ENCODE results near the gene KCNAB1.
A peak's percentile ranks its signal among the peaks of the same experiment; 100 is the strongest.

KCNAB1 gene

DNA sequence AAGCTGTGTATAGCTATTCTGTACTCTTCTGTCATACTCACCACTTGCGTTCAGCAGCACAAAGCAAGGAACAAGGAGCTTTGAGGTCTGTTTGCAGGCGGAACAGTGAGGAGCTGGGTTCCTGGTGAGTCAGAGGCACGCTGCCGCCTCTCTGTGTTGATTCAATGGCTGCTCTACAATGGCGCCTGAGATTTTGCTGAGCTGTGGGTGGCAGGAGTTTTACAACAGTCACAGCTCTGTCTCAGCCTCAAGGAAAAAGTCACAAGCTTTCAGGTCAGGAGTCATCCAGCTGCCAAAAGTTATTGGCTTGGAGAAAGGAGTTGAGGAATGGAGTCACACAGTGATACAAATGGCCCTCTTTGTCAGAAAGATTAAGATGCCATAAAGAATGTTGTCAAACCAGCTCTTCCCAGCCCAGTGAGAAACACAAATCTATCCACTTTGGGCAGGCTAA is 336.4 kb downstream of the KCNAB1 start:
- DNase-seq (no peak), ATAC-seq (peak; percentile 49)

DNA sequence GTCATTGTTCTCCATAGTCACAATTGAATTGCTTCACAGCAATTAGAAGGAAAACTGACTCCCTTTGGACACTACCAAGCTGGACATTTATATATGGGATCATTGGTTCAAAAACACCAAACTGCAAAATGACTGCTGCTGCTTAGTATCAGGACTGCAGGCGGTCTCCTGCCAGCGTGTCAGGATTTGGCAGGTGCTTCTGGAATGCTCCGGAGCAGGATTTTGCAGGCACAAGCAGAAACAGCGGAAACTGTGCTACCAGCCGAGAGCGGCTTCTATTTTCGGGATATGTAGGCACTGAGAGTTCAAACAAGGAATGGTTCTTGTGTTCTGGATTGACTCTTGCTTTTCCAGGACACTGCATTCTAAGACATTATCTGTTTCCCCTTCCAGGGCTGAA is 339.1 kb downstream of the KCNAB1 start:
- ATAC-seq (no peak), DNase-seq (no peak)

DNA sequence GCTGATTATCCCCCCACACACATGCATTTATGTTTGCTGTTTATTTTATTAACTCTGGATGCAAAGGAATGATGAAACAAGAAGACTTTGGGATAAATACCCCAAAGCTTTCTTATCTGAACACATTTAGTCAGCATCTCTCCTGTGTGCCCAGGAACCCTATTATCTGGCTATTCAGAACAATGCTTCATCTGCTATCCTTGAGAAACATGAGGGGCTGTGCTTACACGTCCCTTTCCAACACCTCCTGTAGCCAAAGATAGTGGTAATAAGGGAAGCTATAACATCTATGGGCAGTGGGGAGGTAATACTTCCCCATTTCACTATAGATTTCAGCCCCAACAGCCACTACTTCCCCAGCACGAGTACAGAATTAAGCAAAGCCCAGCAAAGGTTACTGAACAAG is 339.8 kb downstream of the KCNAB1 start:
- ATAC-seq: no peak
- DNase-seq: no peak

DNA sequence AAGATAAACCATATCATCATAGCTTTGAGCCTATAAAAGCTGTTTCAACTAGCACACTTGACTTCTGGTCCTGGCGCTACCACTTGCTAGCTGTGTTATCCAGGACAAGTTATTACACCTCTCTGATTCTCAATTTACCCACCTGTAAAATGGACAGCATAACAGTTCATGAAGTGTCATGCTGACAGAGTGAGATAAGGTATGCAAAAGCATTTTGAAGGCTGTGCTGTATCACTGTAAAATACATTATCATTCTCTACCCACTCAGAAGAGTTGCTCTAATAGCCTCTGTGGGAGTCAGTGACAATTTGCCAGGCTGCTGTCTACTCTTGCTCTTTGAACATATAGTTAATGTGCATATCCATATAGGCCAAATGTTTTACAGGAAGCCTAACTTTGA is 341.5 kb downstream of the KCNAB1 start:
- DNase-seq (no peak), ATAC-seq (no peak)

DNA sequence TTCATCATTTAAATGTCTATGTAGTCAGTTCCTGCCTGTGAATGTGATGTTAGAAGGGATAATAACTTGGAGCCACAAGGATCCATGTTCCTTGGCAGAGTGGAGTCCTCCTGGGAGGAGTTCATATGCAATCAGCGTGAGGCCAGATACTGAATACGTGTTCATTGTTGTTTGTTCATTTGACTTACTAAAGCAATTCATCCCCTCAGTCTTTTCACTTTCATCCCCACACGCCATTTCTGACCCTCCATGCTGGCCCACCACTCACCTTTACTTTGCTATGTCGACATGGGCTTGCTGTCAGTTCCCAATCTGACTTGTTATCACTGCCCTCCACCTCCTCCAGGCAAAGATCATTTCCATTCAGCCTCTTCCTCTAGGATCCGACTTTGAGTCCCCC is 342.7 kb downstream of the KCNAB1 start:
- no peak for ATAC-seq
- DNase-seq: no peak

DNA sequence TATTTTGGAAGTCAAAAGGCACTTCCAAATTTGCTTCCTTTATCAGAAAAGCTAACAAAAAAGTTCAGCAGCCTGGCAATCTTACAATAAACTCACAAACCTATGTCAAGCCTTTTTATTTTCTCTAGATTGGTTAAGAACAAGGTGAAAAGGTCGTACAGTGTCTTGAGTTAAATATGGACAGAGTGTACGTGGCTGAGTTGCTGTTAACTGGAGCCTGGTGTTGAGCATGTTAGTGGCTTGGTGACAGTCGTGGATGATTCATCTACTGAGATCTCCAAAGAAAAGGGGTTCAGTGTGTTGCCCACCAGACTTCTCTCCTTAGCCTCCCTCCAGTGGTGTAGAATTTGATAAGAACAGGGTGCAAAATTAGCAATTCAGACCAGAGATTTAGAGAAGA is 344.8 kb downstream of the KCNAB1 start:
- ATAC-seq (no peak), DNase-seq (no peak)

DNA sequence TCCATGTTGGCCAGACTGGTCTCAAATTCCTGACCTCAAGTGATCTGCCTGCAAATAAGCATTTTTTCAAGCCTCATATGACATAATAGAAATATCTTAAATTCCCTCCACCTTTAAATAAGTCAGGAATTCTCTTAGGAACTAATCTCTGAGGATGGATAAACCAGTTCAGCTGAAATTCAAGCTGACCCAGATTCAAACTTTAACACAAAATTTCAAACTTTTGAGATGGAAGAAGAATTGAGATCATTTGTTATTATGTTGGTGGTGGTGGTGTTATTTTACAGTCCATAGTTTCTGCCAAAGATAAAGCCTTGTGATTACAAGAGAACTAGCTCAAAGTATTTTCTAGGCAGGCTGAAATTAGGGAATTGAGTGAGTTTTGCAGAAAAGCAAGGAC is 349.1 kb downstream of the KCNAB1 start:
- ATAC-seq (no peak), DNase-seq (no peak)

DNA sequence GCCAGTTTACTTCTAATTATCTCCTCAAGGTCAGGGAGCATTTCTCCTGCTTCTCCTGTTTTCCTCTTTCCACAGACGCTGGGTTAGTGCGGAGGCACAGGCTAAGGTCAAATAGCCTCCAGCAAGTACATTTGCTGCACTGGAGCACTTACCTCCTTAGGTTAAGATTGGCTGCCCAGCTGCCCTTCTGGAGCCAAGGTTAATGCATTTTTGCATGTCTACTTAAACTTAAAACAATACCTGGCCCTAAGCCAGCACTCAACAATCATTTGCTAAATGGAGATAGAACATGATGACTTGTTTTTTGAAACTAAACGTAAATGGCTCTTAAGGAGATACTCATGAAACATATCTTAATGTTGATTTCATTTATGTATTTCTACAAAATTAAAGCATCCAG is 351.1 kb downstream of the KCNAB1 start:
- DNase-seq: no peak
- ATAC-seq: no peak

DNA sequence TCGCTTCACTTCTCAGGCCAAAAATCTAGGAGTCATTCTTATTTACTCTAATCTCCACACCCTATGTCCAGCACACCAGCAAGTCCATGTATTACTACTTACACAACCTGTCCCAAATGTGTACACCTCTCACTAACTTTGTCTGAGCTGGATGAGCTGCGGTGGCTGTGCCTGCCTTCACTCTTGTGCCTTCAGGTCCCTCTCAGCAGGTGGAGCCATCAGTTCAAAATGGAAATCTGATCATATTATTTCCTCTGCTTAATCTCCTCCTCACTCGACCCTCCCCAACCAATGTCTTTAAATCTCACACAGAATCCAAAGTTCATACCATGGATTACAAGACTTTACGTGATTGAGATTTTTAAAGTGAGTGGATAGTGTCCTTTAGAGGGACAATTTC is 351.8 kb downstream of the KCNAB1 start:
- DNase-seq (no peak), ATAC-seq (no peak)

DNA sequence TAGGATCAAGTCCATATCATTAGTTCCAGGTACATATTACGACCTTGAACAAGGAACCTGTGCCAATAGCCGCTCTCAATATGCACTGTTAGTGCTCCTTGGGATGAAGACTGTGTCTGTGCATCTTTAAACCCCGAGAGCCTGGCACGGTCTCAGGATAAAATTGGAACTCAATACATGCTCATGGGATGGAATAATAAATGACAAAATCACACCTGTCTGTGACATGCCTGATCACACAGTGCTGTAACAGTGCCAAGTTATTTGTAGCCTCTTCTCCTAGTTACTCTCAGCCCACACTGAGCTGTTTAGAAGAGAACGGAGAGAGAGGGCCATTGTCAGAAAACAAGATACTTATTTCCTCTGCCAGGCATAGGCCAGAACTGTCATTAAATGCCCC is 352.3 kb downstream of the KCNAB1 start:
- ATAC-seq (no peak), DNase-seq (no peak)

DNA sequence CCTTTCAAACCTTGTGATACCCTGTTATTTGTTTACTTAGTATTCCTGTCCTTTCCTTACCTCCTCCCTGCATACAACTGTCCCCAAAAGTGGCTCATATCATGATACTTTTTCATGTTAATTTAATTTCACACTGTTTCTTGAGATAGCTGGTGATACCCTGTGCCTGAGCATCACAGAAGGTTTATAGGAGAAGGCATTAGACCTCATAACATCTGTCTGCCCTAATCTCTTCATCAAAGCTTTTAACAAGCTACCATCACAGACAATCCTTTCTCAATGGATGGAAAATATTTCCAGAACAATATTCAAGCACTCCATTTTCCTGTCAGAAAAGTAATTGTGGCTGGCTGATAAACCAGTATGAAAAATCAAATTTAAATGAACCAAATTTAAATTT is 353.0 kb downstream of the KCNAB1 start:
- ATAC-seq (no peak), DNase-seq (no peak)

DNA sequence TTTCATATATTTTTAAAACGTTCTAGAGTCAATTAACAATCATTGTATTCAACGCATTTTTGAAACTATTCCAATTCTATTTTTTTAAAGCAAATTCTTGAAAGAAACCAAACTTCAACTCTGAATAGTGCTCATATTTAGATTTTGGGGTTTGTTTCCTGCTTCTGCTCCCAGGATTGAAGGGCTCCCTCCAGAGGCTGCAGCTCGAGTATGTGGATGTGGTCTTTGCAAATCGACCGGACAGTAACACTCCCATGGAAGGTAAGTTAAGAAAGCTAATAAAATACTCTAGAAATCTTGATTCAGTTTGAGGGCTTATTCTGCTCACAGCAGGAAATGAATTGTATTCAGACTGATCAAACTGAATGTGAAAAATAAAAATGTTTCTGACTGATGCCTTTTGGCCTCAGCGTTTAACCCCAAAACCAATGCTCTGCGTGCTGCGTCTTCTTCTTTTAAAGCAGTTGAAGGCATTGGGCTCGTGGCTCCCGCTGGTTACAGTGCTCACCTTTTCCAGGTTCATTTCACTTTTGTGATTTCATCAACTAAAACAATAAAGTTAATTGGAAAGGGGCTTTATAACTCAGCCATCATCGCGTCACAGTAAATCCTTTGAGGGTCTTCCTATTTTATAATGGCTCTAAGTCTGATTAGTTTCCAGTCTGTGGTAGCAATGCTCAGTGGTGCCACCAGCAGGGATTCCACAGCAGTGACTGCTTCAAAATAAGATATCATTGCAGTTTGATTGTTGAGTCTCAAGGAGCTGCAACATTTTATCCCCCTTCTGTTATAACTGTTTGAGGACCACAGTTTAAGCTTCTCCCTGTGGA is 354.4 kb downstream of the KCNAB1 start:
- no peak for ATAC-seq
- DNase-seq: no peak

DNA sequence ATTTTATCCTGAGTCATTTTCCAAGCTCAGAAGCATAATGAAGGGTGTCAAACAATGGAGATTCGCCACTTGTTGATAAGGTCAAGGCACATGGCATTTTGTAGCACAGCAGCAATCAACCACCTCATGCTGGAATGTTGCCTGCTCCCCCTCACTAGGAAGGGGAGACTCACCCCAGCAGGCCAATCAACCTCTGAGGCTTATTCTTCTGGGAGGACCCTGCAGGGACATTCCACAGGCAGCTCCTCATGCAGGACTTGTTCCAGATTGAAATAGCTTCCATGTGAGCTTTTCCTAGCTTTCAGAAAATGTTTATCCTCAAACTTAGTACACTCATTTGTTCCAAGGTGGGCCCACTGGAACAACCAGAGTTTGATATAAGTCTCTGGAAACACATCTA is 356.9 kb downstream of the KCNAB1 start:
- no peak for ATAC-seq
- DNase-seq: no peak

DNA sequence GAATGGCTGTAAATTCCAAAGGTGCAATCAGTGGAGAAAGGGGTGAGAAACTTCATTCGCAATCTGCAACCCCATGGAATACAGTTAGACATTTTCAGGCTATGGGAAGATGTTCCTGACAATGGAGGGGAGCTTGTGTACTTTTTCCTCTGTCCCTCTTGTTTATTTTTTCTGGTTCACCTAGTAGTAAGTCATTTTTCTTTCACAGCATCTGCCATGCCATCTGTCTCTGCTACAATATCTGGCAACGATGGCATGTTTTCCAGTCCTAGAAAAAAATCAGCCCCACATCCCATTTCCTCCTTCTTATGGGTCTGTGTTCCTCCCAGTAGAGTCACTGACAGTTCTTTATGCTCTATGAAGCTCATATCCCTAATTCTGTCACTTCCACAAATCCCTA is 358.5 kb downstream of the KCNAB1 start:
- DNase-seq (no peak), ATAC-seq (no peak)

DNA sequence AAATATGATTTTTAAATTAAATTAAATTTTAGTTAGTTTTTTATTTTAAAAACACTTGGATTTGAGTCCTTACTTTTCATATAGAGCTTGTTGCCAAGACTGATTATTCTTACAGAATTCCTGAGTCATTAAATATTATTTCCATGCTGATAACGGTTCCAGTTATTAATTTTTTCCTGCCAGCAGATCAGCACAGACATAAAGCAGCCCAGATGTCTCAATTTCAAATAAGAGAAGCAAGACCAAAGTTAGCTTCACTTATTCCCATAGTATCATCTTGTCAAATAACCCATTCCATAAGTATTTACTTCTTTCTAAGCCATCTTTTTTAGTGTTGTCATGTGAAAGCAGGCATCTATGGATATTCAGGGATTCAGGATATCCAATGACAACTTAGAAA is 359.2 kb downstream of the KCNAB1 start:
- ATAC-seq: no peak

DNA sequence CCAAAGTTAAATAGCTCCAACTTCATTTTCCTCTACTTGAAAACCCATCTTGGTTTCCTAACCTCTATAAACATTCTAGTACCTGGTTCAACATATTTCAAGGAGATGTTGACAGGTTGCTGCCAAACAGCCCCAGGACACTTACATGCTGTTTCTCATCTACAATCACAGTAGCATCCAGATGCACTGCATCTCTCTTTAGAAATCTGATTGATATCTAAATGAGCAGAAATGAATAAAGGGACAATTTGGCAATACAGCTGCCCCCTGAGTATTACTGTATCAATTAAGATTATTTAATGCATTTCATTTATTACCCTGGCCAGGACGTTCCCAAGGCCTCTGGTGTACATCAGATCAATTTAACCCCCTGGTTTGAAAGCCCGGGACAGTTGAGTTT is 360.6 kb downstream of the KCNAB1 start:
- ATAC-seq (no peak), DNase-seq (no peak)

More for the DNA sequence above, 359.2 kb downstream of the KCNAB1 start:
- no peak for DNase-seq

DNA sequence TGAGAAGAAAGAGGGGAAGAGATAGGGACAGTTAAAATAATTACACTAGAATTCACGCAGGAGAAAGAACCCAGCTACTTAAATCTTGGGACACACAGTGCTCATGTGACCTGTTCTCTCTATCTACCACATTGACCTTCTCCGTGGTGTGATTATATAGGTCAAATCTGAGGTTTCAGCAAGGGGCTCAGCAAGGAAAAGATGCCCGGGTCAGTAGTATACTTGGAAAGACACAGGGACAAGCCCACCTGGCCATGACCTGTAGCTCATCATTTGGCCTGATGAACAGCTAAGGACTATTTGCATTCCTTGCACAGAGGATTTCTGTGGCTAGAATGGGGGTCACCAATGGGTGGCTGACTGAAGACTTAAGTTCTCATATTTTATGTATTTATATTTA is 362.6 kb downstream of the KCNAB1 start:
- DNase-seq (no peak), ATAC-seq (no peak)

DNA sequence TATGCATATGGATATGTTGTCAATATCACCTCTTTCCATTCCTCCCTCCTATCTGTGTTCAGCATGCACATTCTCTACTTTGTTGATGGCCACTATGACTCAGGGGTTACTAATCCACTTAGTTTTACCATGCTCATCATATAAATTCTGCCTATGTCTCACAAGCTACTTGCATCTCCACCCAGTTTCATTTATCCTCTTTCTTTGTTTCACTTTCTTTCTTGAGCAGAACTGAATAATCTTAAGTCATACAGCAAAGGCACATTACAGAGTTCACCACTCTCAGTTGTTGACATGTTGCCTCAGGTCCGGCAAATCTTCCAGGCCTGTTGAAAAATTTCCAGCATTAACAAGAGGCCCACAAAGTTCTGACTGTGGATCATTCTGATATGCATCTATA is 363.0 kb downstream of the KCNAB1 start:
- DNase-seq: no peak
- ATAC-seq: peak; percentile 96

DNA sequence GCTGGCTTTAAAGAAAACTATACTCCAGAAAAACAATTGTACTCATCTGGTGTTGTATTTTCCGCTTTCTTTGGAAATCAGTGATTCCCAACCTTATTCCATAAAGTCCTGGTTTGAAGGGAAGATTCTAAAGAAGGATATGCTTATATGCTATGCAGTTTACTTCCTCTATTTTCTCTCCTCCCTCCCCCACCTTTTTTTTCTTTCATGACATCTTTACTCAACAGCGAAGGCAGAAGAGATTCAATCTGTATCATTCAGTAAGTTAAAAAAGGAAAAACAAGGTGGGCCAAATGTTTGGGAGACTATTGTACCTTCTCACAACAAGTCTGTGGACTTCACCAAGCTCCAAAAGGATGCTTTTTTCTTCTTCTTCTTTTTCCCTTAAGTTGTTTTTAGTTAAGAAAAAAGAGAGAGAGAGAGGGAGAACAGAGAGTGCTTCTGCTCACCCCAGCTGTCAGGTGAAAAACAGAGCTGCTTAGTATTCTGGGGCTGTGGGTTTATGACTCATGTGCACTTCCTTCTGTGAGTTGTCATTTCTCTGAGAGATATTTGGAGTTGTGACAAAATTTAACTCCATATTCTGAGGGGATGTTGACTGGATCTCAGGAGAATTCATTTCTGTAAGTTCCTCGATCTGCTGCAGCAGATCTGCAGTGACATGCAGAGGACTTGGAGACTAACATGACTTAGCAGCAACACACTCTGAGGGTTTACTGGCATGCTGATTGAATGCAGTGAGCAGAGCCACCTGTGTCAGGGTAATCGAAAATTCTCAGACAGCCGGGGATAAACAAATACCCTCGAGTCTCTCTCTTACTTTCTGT is 363.8 kb downstream of the KCNAB1 start:
- ATAC-seq: peak; percentile 86
- peak; percentile 18 for DNase-seq

DNA sequence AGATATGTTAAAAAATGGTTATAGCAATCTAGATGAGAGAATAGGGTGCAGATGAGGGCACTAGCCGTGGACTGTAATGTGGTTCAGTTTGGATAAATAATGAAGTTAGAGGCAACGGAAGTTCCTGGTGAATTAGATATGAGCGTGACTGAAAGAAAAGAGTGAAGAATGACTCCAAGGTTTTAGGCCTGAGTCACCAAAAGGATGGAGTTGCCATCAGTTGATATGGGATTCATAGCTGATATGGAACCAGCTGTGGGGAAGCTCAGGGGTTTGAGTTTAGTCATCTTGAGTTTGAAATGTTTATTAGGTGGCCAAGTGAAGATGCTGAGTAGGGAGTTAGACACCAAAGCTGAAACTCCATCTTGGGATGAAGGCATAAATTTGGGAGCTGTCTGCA is 368.4 kb downstream of the KCNAB1 start:
- ATAC-seq (no peak), DNase-seq (no peak)

DNA sequence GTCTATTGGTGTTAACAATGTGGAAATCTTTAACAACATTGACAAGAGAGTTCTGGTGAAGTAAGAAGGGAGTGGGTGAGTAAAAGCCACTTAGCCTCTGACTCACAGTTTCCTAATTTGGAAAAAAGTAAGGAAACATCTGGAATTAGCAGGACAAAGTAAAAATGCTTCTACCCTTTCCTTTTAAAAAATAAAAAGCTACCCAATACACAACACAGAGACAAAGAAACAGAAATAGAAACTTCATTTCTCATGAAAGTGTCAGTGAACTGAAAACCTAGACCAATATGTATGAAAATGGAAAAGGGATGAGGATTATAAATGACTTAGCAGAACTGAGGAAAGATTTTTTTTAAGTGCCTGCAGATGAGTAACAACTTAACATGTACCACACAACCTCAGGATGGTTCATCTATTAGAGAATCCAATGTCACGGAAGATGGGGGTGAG is 369.1 kb downstream of the KCNAB1 start:
- ATAC-seq (no peak), DNase-seq (no peak)

DNA sequence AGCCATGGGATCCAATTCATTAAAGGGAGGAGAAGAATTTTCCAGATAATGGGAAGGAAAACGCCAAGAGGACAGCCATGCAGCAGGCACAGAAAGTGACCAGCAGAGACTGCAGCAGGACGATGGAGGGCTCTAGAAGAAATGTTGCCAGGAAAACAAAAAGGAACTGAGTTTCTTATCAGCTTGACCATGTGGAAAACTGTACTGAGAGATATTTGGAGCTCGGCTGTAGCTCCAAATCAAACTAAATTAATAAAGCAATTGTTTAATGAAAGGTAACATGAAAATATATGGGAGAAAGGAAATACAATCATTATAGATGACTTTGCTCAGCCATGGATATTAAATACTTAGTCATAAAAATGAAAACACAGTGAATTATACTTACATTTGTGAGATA is 370.8 kb downstream of the KCNAB1 start:
- no peak for ATAC-seq
- no peak for DNase-seq

DNA sequence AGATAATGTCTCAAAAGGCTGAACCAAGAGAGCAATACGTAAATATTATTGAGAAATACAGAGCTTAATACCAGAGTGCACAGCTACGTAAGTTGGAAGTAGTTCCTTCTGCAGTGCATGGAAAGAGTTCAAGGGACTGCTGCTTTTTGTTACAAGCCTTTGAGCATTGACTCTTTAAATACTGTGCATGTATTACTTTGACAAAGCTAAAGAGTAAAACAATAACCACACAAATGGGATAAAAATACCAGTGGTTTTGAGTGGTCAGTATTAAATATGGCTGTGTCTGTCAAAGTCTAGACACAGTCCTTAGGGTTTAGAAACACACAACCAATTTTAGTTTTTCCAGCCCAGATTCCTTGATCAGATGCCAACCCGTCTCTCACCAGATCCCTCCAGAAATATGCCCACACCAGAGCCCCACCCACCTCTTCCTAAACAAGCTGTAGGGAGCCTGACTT is 372.5 kb downstream of the KCNAB1 start:
- no peak for DNase-seq
- no peak for ATAC-seq

All from stimulated activated naive CD8-positive, alpha-beta T cell treated with anti-CD3 and anti-CD28 coated beads, Interleukin-15, Interleukin-2, amounts not matched to agents 100 U/mL and 50 U/mL, for 24 hours (primary cell).